ENCODE measurements around the gene FHAD1. TPM values are rescaled to one million over a fixed set of nuclear protein-coding genes. Genes with fewer than 3 reads are reported as not detected.

Gene FHAD1
- total RNA-seq, 3 donors from 2014 or later (not counting 1 experiment from before 2014, with no cell fraction given) = 0.72 to 1.9 (median 1.7) TPM

GRCh38 chr1:15357612-15358207, 110.7 kb downstream of the FHAD1 start:
- Mint-ChIP-seq H3K4me1 (peaks cover 12 to 17% of the 10 kb centered on the region in 2 donors), H3K9me3 (no peaks in the 10 kb centered on the region), H3K36me3 (no peaks in the 10 kb centered on the region), H3K4me3 (no peak overlapping the region), H3K27ac (no peak overlapping the region), H3K27me3 (ENCODE audit: low read depth in 2 of 2) (no peaks in the 10 kb centered on the region)
- Histone ChIP-seq H3K36me3 (ENCODE audit: control insufficient read depth, insufficient read depth, low read length) (no peaks in the 10 kb centered on the region), H3K27me3 (ENCODE audit: control insufficient read depth, insufficient read depth, low read length) (no peaks in the 10 kb centered on the region), H3K4me1 (ENCODE audit: control insufficient read depth, insufficient read depth, low read length) (peaks cover 6% of the 10 kb centered on the region), H3K27ac (ENCODE audit: low read length) (no peak overlapping the region), H3K9me3 (ENCODE audit: control insufficient read depth, insufficient read depth, low read length) (no peaks in the 10 kb centered on the region), H3K4me3 (ENCODE audit: low read length) (no peak overlapping the region)
- TF ChIP-seq, protein P1, sequence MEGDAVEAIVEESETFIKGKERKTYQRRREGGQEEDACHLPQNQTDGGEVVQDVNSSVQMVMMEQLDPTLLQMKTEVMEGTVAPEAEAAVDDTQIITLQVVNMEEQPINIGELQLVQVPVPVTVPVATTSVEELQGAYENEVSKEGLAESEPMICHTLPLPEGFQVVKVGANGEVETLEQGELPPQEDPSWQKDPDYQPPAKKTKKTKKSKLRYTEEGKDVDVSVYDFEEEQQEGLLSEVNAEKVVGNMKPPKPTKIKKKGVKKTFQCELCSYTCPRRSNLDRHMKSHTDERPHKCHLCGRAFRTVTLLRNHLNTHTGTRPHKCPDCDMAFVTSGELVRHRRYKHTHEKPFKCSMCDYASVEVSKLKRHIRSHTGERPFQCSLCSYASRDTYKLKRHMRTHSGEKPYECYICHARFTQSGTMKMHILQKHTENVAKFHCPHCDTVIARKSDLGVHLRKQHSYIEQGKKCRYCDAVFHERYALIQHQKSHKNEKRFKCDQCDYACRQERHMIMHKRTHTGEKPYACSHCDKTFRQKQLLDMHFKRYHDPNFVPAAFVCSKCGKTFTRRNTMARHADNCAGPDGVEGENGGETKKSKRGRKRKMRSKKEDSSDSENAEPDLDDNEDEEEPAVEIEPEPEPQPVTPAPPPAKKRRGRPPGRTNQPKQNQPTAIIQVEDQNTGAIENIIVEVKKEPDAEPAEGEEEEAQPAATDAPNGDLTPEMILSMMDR (IDR thresholded peaks at IDR 0.05) = no peak
- 91% methylated on average over 8 of the region's 8 CpGs for WGBS (ENCODE audit: insufficient coverage)
- intact Hi-C loops (cut with micrococcal nuclease) = no loop called here
- DNase-seq (no peak), ATAC-seq (no peak)

DNA sequence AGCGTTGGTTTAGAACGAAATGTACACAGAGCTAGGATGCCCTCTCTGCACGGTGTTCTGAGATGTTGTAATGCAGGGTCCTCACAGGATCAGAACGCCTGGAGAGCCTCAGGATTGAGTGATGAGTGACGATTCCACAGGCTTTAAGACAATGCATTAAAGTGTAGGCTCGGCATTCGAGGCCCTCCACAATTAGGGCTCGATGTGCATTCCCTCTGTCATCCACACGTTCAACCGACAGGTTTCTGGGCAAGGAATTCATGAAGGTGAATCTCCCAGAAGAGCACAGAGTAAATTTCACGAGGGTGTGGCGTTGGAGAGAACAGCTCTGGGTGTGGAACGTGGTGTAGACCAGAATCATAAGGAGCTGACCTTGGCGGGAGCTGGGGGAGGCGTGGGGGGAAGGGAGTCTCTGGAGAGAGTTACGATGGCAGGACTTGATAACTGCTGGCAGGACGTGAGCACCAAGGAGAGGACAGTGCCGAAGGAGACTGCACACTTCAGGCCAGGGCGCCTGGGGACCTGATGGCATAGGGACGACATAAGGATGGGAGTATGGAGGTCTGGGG, 111.6 kb downstream of the FHAD1 start:
- H3K27ac ChIP-seq (ENCODE audit: low read length) = no peak overlapping the region
- H3K27me3 ChIP-seq (ENCODE audit: control insufficient read depth, insufficient read depth, low read length) = no peaks in the 10 kb centered on the region
- Mint-ChIP-seq H3K4me3 (no peak overlapping the region), H3K27me3 (ENCODE audit: low read depth in 2 of 2) (no peaks in the 10 kb centered on the region), H3K27ac (no peak overlapping the region), H3K9me3 (no peaks in the 10 kb centered on the region), H3K36me3 (no peaks in the 10 kb centered on the region), H3K4me1 (peaks cover 7 to 13% of the 10 kb centered on the region in 2 donors)
- DNase-seq = no peak
- H3K9me3 ChIP-seq (ENCODE audit: control insufficient read depth, insufficient read depth, low read length) = no peaks in the 10 kb centered on the region
- no peak for ATAC-seq
- H3K4me1 ChIP-seq (ENCODE audit: control insufficient read depth, insufficient read depth, low read length) = no peaks in the 10 kb centered on the region
- TF ChIP-seq, protein P1 (IDR thresholded peaks at IDR 0.05) = no peak
- 91% methylated on average over 20 of the region's 20 CpGs for WGBS (ENCODE audit: insufficient coverage)
- no peaks in the 10 kb centered on the region for H3K36me3 ChIP-seq (ENCODE audit: control insufficient read depth, insufficient read depth, low read length)
- intact Hi-C loops (cut with micrococcal nuclease) = no loop called here
- H3K4me3 ChIP-seq (ENCODE audit: low read length) = no peak overlapping the region

GRCh38 chr1:15360700-15361099, 113.7 kb downstream of the FHAD1 start:
- H3K27ac ChIP-seq (ENCODE audit: low read length) = no peak overlapping the region
- intact Hi-C loops (cut with micrococcal nuclease) = no loop called here
- Mint-ChIP-seq H3K27me3 (ENCODE audit: low read depth in 2 of 2) (peaks cover 0 to 5% of the 10 kb centered on the region in 2 donors), H3K9me3 (no peaks in the 10 kb centered on the region), H3K36me3 (no peaks in the 10 kb centered on the region), H3K4me3 (no peak overlapping the region), H3K27ac (no peak overlapping the region), H3K4me1 (peaks cover 14 to 21% of the 10 kb centered on the region in 2 donors)
- DNase-seq (no peak), ATAC-seq (no peak)
- H3K4me1 ChIP-seq (ENCODE audit: control insufficient read depth, insufficient read depth, low read length) = no peaks in the 10 kb centered on the region
- H3K9me3 ChIP-seq (ENCODE audit: control insufficient read depth, insufficient read depth, low read length) = no peaks in the 10 kb centered on the region
- TF ChIP-seq, protein P1 (IDR thresholded peaks at IDR 0.05) = no peak
- WGBS (ENCODE audit: insufficient coverage) = 96% methylated on average over 14 of the region's 14 CpGs
- no peak overlapping the region for H3K4me3 ChIP-seq (ENCODE audit: low read length)
- H3K27me3 ChIP-seq (ENCODE audit: control insufficient read depth, insufficient read depth, low read length) = no peaks in the 10 kb centered on the region
- H3K36me3 ChIP-seq (ENCODE audit: control insufficient read depth, insufficient read depth, low read length) = no peaks in the 10 kb centered on the region
